Neural progenitor cell (in vitro differentiated cells): Measurements from ENCODE around the gene PRLR. TPM values are rescaled to one million over a fixed set of nuclear protein-coding genes. Genes with fewer than 3 reads are reported as not detected.

Experiments used
- DNase-seq: peaks from one replicate; pipeline ENCODE4 v3.0.0-alpha.2; 2016; ENCODE audit warnings: low spot score
- H2AFZ ChIP-seq: fragments of 200-600 bp; sonication (generic); replicated peaks from 2 replicates; pipeline ENCODE4 v1.6.1; 2016; ENCODE audit warnings: antibody characterized with exemption
- H3F3A ChIP-seq: fragments of 200-600 bp; sonication (generic); 2 replicates; pipeline ENCODE4 v1.6.1; 2016; ENCODE audit warnings: antibody characterized with exemption, low read depth
- H3K27ac ChIP-seq: fragments of 200-600 bp; sonication (generic); 2 replicates; pipeline ENCODE4 v1.5.1; 2016; ENCODE audit warnings: mild to moderate bottlenecking
- H3K27me3 ChIP-seq: fragments of 200-600 bp; sonication (generic); 2 replicates; pipeline ENCODE4 v1.6.1; 2016; ENCODE audit warnings: mild to moderate bottlenecking, moderate library complexity
- H3K36me3 ChIP-seq: fragments of 200-600 bp; sonication (generic); 2 replicates; pipeline ENCODE4 v1.5.1; 2016
- H3K4me1 ChIP-seq: fragments of 200-600 bp; sonication (generic); 2 replicates; pipeline ENCODE4 v1.6.1; 2016; ENCODE audit warnings: mixed run types
- H3K4me2 ChIP-seq: fragments of 200-600 bp; sonication (generic); 2 replicates; pipeline ENCODE4 v1.6.1; 2016
- H3K4me3 ChIP-seq: fragments of 200-600 bp; sonication (generic); 2 replicates; pipeline ENCODE4 v1.5.1; 2016
- H3K79me2 ChIP-seq: fragments of 200-600 bp; sonication (generic); 2 replicates; pipeline ENCODE4 v1.6.1; 2016; ENCODE audit warnings: low read depth
- H3K9ac ChIP-seq: fragments of 200-600 bp; sonication (generic); 2 replicates; pipeline ENCODE4 v1.6.1; 2016
- H3K9me3 ChIP-seq: fragments of 200-600 bp; sonication (generic); 2 replicates; pipeline ENCODE4 v1.5.1; 2016; ENCODE audit warnings: low read depth
- H4K20me1 ChIP-seq: fragments of 200-600 bp; sonication (generic); 2 replicates; pipeline ENCODE4 v1.6.1; 2016; ENCODE audit warnings: low read depth
- H3K27ac Mint-ChIP-seq: 3 replicates; pipeline ENCODE4 v1.8.0; 2021; ENCODE audit warnings: mixed read lengths
- H3K27me3 Mint-ChIP-seq: 2 replicates; pipeline ENCODE4 v1.8.0; 2022; ENCODE audit warnings: low read depth, mild to moderate bottlenecking, inconsistent platforms, moderate library complexity, mixed read lengths; ENCODE audit not compliant: insufficient read depth
- H3K36me3 Mint-ChIP-seq: 3 replicates; pipeline ENCODE4 v1.8.0; 2021; ENCODE audit warnings: mixed read lengths
- H3K4me1 Mint-ChIP-seq: 3 replicates; pipeline ENCODE4 v1.8.0; 2021; ENCODE audit warnings: mixed read lengths
- H3K4me3 Mint-ChIP-seq: 3 replicates; pipeline ENCODE4 v1.8.0; 2021; ENCODE audit warnings: mild to moderate bottlenecking, moderate library complexity, mixed read lengths
- H3K9me3 Mint-ChIP-seq: 3 replicates; pipeline ENCODE4 v1.8.0; 2020; ENCODE audit warnings: mixed read lengths
- CTCF ChIP-seq: fragments of 200-600 bp; sonication (generic); IDR thresholded peaks from 2 replicates; pipeline ENCODE4 v1.5.1; 2017; ENCODE audit warnings: antibody characterized with exemption, mild to moderate bottlenecking
- EZH2 ChIP-seq: fragments of 200-600 bp; sonication (generic); IDR thresholded peaks from 2 replicates; pipeline ENCODE4 v1.6.1; 2017; ENCODE audit warnings: antibody characterized with exemption, mild to moderate bottlenecking, moderate library complexity
- EZH2phosphoT487 ChIP-seq: fragments of 200-600 bp; sonication (generic); IDR thresholded peaks from 2 replicates; pipeline ENCODE4 v1.6.1; 2017; ENCODE audit warnings: antibody characterized with exemption
- total RNA-seq: library from RNA; depleted of rRNA; stranded (reverse); fragments of >200 nt; gene quantifications from 2 replicates; pipeline ENCODE4 v1.2.3, GENCODE V29; 2015; ENCODE audit warnings: low replicate concordance

The PRLR gene
- total RNA-seq, 1 donor from 2014 or later, result 0.51 TPM

GRCh38 chr5:35135239-35135700 lies 95.0 kb downstream of the PRLR start:
- Histone ChIP-seq H3K27me3 (no peaks in the 10 kb centered on the region), H4K20me1 (no peaks in the 10 kb centered on the region), H3K9me3 (no peaks in the 10 kb centered on the region), H3K4me1 (no peaks in the 10 kb centered on the region), H3K36me3 (no peaks in the 10 kb centered on the region), H3K79me2 (no peaks in the 10 kb centered on the region), H3F3A (no peaks in the 10 kb centered on the region), H3K4me2 (no peak overlapping the region), H2AFZ (no peak overlapping the region), H3K27ac (no peak overlapping the region), H3K4me3 (no peak overlapping the region), H3K9ac (no peak overlapping the region)
- TF ChIP-seq EZH2 (no peak), EZH2phosphoT487 (no peak), CTCF (no peak)
- Mint-ChIP-seq H3K27ac (no peak overlapping the region), H3K4me3 (no peak overlapping the region), H3K36me3 (no peaks in the 10 kb centered on the region), H3K27me3 (peaks cover 2% of the 10 kb centered on the region), H3K4me1 (peaks cover 3% of the 10 kb centered on the region), H3K9me3 (no peaks in the 10 kb centered on the region)
- DNase-seq, result no peak

GRCh38 chr5:35134278-35135030 lies 95.8 kb downstream of the PRLR start:
- Histone ChIP-seq H3K27me3 (no peaks in the 10 kb centered on the region), H3K9ac (no peak overlapping the region), H4K20me1 (no peaks in the 10 kb centered on the region), H3K4me2 (no peak overlapping the region), H3K4me1 (no peaks in the 10 kb centered on the region), H3K36me3 (no peaks in the 10 kb centered on the region), H3K79me2 (no peaks in the 10 kb centered on the region), H3K9me3 (no peaks in the 10 kb centered on the region), H3K27ac (no peak overlapping the region), H2AFZ (no peak overlapping the region), H3F3A (no peaks in the 10 kb centered on the region), H3K4me3 (no peak overlapping the region)
- Mint-ChIP-seq H3K9me3 (no peaks in the 10 kb centered on the region), H3K36me3 (no peaks in the 10 kb centered on the region), H3K4me3 (no peak overlapping the region), H3K4me1 (peaks cover 3% of the 10 kb centered on the region), H3K27me3 (peaks cover 2% of the 10 kb centered on the region), H3K27ac (no peak overlapping the region)
- TF ChIP-seq EZH2 (no peak), EZH2phosphoT487 (no peak), CTCF (no peak)
- no peak for DNase-seq

GRCh38 chr5:35133186-35133585 lies 97.1 kb downstream of the PRLR start:
- no peaks in the 10 kb centered on the region for H3K36me3 ChIP-seq
- Mint-ChIP-seq H3K36me3 (no peaks in the 10 kb centered on the region), H3K27me3 (peaks cover 2% of the 10 kb centered on the region), H3K27ac (no peak overlapping the region), H3K4me1 (peaks cover under 1% of the 10 kb centered on the region), H3K4me3 (no peak overlapping the region), H3K9me3 (no peaks in the 10 kb centered on the region)
- DNase-seq, result no peak
- H2AFZ ChIP-seq, result no peak overlapping the region
- H3K27me3 ChIP-seq, result no peaks in the 10 kb centered on the region
- no peak overlapping the region for H3K9ac ChIP-seq
- H3K79me2 ChIP-seq, result no peaks in the 10 kb centered on the region
- TF ChIP-seq EZH2 (no peak), CTCF (no peak), EZH2phosphoT487 (no peak)
- no peaks in the 10 kb centered on the region for H3F3A ChIP-seq
- H3K9me3 ChIP-seq, result no peaks in the 10 kb centered on the region
- no peaks in the 10 kb centered on the region for H4K20me1 ChIP-seq
- H3K4me3 ChIP-seq, result no peak overlapping the region
- H3K4me2 ChIP-seq, result no peak overlapping the region
- H3K27ac ChIP-seq, result no peak overlapping the region
- no peaks in the 10 kb centered on the region for H3K4me1 ChIP-seq
